ENCODE results near the gene GATA5. TPM values are rescaled to one million over a fixed set of nuclear protein-coding genes. Genes with fewer than 3 reads are reported as not detected.

Gene GATA5
- total and polyA plus RNA-seq, 2 donors (not counting 3 experiments of a cell fraction or from before 2014, with no cell fraction given): not detected

- Histone ChIP-seq H3K9ac (replicated peaks; ENCODE audit: extremely low read depth, insufficient read depth, low read length) (no peak overlapping the region), H3K4me1 (ENCODE audit: control insufficient read depth, extremely low read depth, insufficient read depth, low read length) (no peaks in the 10 kb centered on the region), H3K36me3 (ENCODE audit: control insufficient read depth in 2 of 2, extremely low read depth in 1 of 2, insufficient read depth in 2 of 2, low read length in 2 of 2) (no peaks in the 10 kb centered on the region), H3K27me3 (ENCODE audit: control insufficient read depth in 2 of 2, insufficient read depth in 2 of 2, low read length in 2 of 2) (no peaks in the 10 kb centered on the region), H2AFZ (ENCODE audit: low read depth, low read length) (no peak overlapping the region), H3K9me1 (replicated peaks; ENCODE audit: control insufficient read depth, extremely low read depth, insufficient read depth, low read length) (no peaks in the 10 kb centered on the region), H3K4me2 (ENCODE audit: insufficient read depth, low read length) (no peak overlapping the region), H3K4me3 (replicated peaks in 1 of 3; ENCODE audit: insufficient read depth in 1 of 3, low read depth in 1 of 3, low read length in 3 of 3) (no peak overlapping the region), H4K20me1 (replicated peaks; ENCODE audit: control insufficient read depth, extremely low read depth, insufficient read depth, low read length) (no peaks in the 10 kb centered on the region), H3K79me2 (ENCODE audit: control insufficient read depth, insufficient read depth, low read length) (no peaks in the 10 kb centered on the region), H3K27ac (ENCODE audit: insufficient read depth, low read depth, low read length) (no peak overlapping the region), H3K9me3 (replicated peaks; ENCODE audit: control insufficient read depth, insufficient read depth, low read length) (no peaks in the 10 kb centered on the region)
- ChIA-PET POLR2A (no interaction called here), CTCF (interaction anchor here (1.5 kb wide), 1 partner anchor 122 kb away, joined by 5 read pairs; no protein-coding TSS in a partner anchor)
- dilution Hi-C loops (cut with MboI; ENCODE audit: extremely low pct_ligation_motif_present, low sequenced_read_pairs): no loop called here
- TF ChIP-seq, protein P1, sequence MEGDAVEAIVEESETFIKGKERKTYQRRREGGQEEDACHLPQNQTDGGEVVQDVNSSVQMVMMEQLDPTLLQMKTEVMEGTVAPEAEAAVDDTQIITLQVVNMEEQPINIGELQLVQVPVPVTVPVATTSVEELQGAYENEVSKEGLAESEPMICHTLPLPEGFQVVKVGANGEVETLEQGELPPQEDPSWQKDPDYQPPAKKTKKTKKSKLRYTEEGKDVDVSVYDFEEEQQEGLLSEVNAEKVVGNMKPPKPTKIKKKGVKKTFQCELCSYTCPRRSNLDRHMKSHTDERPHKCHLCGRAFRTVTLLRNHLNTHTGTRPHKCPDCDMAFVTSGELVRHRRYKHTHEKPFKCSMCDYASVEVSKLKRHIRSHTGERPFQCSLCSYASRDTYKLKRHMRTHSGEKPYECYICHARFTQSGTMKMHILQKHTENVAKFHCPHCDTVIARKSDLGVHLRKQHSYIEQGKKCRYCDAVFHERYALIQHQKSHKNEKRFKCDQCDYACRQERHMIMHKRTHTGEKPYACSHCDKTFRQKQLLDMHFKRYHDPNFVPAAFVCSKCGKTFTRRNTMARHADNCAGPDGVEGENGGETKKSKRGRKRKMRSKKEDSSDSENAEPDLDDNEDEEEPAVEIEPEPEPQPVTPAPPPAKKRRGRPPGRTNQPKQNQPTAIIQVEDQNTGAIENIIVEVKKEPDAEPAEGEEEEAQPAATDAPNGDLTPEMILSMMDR (IDR thresholded peaks at IDR 0.05; ENCODE audit: extremely low read depth in 1 of 2, insufficient read depth in 1 of 2, low read depth in 1 of 2, low read length in 2 of 2): no peak
- TF ChIP-seq POLR2A (IDR thresholded peaks at IDR 0.05; ENCODE audit: low read depth, low read length): no peak
- TF ChIP-seq EZH2 (IDR thresholded peaks at IDR 0.05; ENCODE audit: borderline replicate concordance, low read depth, low read length, severe bottlenecking): no peak
- TF ChIP-seq MYC (IDR thresholded peaks at IDR 0.05; ENCODE audit: low read depth, low read length): no peak
- no peak for TF ChIP-seq FOS (IDR thresholded peaks at IDR 0.05; ENCODE audit: borderline replicate concordance, insufficient read depth, low read length)
- TF ChIP-seq JUN (IDR thresholded peaks at IDR 0.05; ENCODE audit: borderline replicate concordance, insufficient read depth, insufficient read length, low read depth): no peak
- TF ChIP-seq GATA2 (IDR thresholded peaks at IDR 0.05; ENCODE audit: insufficient read depth, insufficient read length, low read depth, low read length): no peak
- FAIRE-seq (no peak), DNase-seq (ENCODE audit: low read depth, low spot score) (no peak)
- no TSS peak for BruUV-seq (replicated peaks)
- intact Hi-C loops (cut with micrococcal nuclease): no loop called here
Observed at GRCh38 chr20:62494980-62495748, 19.4 kb upstream of the GATA5 start.

Data from endothelial cell of umbilical vein (primary cell).